HG03139 (cell line): ENCODE measurements around the gene MEI1.
"Not testable (repeated sequence)": the region's sequence is repeated elsewhere in the genome, so short reads cannot be mapped to it uniquely, and the experiment has no call there.

ENCODE experiments used
- ATAC-seq: cut with Tn5 transposase; IDR thresholded peaks from one replicate; pipeline ENCODE4 v1.9.1; 2021; ENCODE audit not compliant: unreplicated experiment

The MEI1 gene

GRCh38 chr22:41819257-41819656 lies 120.0 kb downstream of the MEI1 start:
- ATAC-seq: no peak

- no peak for ATAC-seq
These were observed 121.1 kb downstream of the MEI1 start for GRCh38 chr22:41820447-41820846.

GRCh38 chr22:41821471-41822316 lies 122.4 kb downstream of the MEI1 start:
- ATAC-seq: no peak

- no peak for ATAC-seq
These were observed 123.2 kb downstream of the MEI1 start for GRCh38 chr22:41822317-41823057.

GRCh38 chr22:41823797-41824196 lies 124.5 kb downstream of the MEI1 start:
- no peak for ATAC-seq

- no peak for ATAC-seq
These were observed 126.1 kb downstream of the MEI1 start for GRCh38 chr22:41825376-41825775.

GRCh38 chr22:41826021-41826420 lies 126.7 kb downstream of the MEI1 start:
- ATAC-seq: no peak

GRCh38 chr22:41826430-41827383 lies 127.4 kb downstream of the MEI1 start:
- ATAC-seq: no peak

- ATAC-seq: no peak
These were observed 128.4 kb downstream of the MEI1 start for GRCh38 chr22:41827671-41828070.

GRCh38 chr22:41828516-41828915 lies 129.2 kb downstream of the MEI1 start:
- no peak for ATAC-seq

GRCh38 chr22:41830174-41830573 lies 130.9 kb downstream of the MEI1 start:
- ATAC-seq: no peak

GRCh38 chr22:41831383-41831782 lies 132.1 kb downstream of the MEI1 start:
- no peak for ATAC-seq

GRCh38 chr22:41831828-41832552 lies 132.7 kb downstream of the MEI1 start:
- no peak for ATAC-seq

GRCh38 chr22:41832553-41833368 lies 133.5 kb downstream of the MEI1 start, which contains the start of gene SREBF2:
Gene SREBF2 (plus strand): TSS chr22:41833105. CDS start chr22:41833271, 166 bp downstream.
- peak; percentile 79 for ATAC-seq

GRCh38 chr22:41833369-41834004 lies 134.2 kb downstream of the MEI1 start:
- peak; percentile 7 for ATAC-seq

- ATAC-seq: no peak
These were observed 135.0 kb downstream of the MEI1 start for GRCh38 chr22:41834005-41834944.

- ATAC-seq: not testable (repeated sequence)
These were observed 136.2 kb downstream of the MEI1 start for GRCh38 chr22:41835462-41835861.

GRCh38 chr22:41836551-41836950 lies 137.2 kb downstream of the MEI1 start:
- no peak for ATAC-seq
